Chondrocyte (in vitro differentiated cells): ENCODE measurements around the gene TOMM5. TPM values are rescaled to one million over a fixed set of nuclear protein-coding genes. Genes with fewer than 3 reads are reported as not detected.

Experiments used
- DNase-seq: peaks from one replicate; pipeline ENCODE4 v3.0.0; 2021; ENCODE audit warnings: mixed read lengths, low spot score
- H3K27ac Mint-ChIP-seq: one replicate; pipeline ENCODE4 v1.8.0; 2021; ENCODE audit warnings: mild to moderate bottlenecking, moderate library complexity, mixed read lengths; ENCODE audit not compliant: unreplicated experiment
- H3K27me3 Mint-ChIP-seq: 2 replicates; pipeline ENCODE4 v1.8.0; 2021; ENCODE audit warnings: low read depth, mixed read lengths
- H3K36me3 Mint-ChIP-seq: 2 replicates; pipeline ENCODE4 v1.8.0; 2021; ENCODE audit warnings: low read depth, mixed read lengths
- H3K4me1 Mint-ChIP-seq: 2 replicates; pipeline ENCODE4 v1.8.0; 2021; ENCODE audit warnings: low read depth, mild to moderate bottlenecking, mixed read lengths
- H3K4me3 Mint-ChIP-seq: one replicate; pipeline ENCODE4 v1.8.0; 2021; ENCODE audit warnings: mild to moderate bottlenecking, moderate library complexity, mixed read lengths; ENCODE audit not compliant: unreplicated experiment
- H3K9me3 Mint-ChIP-seq: 2 replicates; pipeline ENCODE4 v1.8.0; 2021; ENCODE audit warnings: low read depth, mixed read lengths
- total RNA-seq: library from RNA; stranded (reverse); gene quantifications from 3 replicates; pipeline ENCODE4 v1.2.1, GENCODE V29; 2021
- TF ChIP-seq, protein P1 (sequence below): fragments of 200-600 bp; sonication (generic); IDR thresholded peaks from 2 replicates; pipeline ENCODE4 v1.5.0; 2021; ENCODE audit warnings: antibody characterized with exemption, mild to moderate bottlenecking, moderate library complexity

The TOMM5 gene
- total RNA-seq, 1 donor from 2014 or later, result 83.0 TPM

DNA sequence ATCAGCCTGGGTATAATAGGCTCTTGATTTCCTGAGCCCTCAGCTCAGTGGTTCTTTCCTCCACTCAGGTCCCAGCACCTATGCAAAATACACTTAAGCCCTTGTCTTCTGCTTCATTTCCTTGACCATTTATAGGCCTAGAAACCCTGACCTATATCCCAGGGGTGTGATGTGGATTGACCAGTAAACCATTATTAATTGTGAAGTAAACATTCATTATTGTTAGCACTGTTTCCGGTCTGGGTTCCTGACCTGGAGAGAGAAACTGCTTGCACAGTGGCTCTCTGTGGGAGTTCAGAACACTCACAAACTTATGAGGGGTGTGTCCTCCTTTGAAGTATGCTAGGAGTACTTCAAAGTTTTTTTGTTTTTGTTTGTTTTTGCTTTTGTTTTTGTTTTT, 19.6 kb upstream of the TOMM5 start:
- Mint-ChIP-seq H3K27me3 (peaks cover 37% of the 10 kb centered on the region), H3K4me1 (no peaks in the 10 kb centered on the region), H3K9me3 (no peaks in the 10 kb centered on the region), H3K27ac (no peak overlapping the region), H3K36me3 (peaks cover 1% of the 10 kb centered on the region), H3K4me3 (no peak overlapping the region)
- DNase-seq, result no peak
- TF ChIP-seq, protein P1, sequence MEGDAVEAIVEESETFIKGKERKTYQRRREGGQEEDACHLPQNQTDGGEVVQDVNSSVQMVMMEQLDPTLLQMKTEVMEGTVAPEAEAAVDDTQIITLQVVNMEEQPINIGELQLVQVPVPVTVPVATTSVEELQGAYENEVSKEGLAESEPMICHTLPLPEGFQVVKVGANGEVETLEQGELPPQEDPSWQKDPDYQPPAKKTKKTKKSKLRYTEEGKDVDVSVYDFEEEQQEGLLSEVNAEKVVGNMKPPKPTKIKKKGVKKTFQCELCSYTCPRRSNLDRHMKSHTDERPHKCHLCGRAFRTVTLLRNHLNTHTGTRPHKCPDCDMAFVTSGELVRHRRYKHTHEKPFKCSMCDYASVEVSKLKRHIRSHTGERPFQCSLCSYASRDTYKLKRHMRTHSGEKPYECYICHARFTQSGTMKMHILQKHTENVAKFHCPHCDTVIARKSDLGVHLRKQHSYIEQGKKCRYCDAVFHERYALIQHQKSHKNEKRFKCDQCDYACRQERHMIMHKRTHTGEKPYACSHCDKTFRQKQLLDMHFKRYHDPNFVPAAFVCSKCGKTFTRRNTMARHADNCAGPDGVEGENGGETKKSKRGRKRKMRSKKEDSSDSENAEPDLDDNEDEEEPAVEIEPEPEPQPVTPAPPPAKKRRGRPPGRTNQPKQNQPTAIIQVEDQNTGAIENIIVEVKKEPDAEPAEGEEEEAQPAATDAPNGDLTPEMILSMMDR, result no peak

DNA sequence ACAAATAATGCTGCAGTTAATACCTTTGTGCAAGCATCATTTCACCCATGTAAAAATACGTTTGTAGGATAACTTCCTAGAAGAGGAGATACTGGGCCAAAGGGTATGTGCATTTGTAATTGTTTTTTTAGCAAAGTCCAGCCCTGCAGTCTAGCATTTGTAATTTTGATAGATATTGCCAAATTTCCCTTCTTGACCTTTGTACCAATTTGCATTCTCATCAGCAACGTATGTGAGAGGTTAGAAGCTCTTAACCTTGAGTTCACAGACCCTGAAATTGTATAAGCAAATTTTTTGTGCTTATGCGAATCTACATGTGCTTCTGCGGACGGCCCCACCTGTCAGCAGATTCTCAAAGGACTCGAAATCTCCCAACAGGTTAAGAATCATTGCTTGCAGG, 18.6 kb upstream of the TOMM5 start:
- peaks cover 42% of the 10 kb centered on the region for H3K27me3 Mint-ChIP-seq
- H3K9me3 Mint-ChIP-seq, result no peaks in the 10 kb centered on the region
- DNase-seq, result no peak
- no peaks in the 10 kb centered on the region for H3K4me1 Mint-ChIP-seq
- no peak overlapping the region for H3K4me3 Mint-ChIP-seq
- H3K27ac Mint-ChIP-seq, result no peak overlapping the region
- H3K36me3 Mint-ChIP-seq, result peaks cover 1% of the 10 kb centered on the region
- TF ChIP-seq, protein P1, result no peak

DNA sequence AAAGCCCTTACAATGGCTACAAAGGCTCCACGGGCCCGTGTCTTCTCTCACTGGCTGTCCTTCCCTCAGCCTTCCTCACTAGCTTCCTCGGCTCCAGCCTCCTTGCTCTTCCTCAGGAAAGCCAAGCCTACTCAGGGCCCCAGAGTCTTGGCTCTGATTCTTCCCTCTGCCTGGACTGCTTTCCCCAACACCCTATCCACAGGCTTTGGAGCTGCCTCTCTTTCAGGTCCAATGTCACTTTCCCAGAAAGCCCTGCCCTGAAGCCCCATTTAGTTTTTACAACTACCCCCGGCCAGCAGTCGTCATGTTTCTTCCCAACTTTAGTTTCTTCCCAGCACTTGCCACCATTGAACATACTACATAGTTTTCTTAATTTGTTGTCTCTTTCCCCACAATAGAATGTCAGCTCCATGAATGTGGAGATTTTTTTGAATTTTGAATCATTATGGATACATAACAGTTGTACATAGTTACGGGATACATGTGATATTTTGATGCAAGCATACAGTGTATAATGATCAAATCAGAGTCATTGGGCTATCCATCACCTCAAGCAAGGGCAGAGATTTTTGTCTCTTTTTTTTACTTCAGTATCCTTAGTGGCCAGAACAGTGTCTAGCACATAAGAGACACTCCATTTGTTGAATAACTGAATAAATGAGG, 17.5 kb upstream of the TOMM5 start:
- TF ChIP-seq, protein P1, result no peak
- Mint-ChIP-seq H3K4me1 (no peaks in the 10 kb centered on the region), H3K27ac (no peak overlapping the region), H3K27me3 (peaks cover 44% of the 10 kb centered on the region), H3K36me3 (peaks cover 1% of the 10 kb centered on the region), H3K4me3 (no peak overlapping the region), H3K9me3 (no peaks in the 10 kb centered on the region)
- no peak for DNase-seq

DNA sequence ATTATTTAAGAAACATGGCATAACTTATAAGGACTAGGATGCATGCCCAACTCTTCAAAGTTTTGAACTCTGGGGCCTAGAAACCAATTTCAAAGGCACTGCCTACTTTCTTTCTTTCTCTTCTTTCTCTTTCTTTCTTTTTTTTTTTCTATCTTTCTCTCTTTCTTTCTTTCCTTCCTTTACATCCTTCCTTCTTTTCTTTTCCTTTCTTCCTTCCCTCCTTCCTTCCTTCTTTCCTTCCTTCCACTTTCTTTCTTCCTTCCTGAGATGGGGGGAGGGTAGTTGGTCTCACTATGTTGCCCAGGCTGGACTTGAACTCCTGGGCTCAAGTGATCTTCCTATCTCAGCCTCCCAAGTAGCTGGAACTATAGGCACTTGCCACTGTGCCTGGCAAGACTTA, 15.9 kb upstream of the TOMM5 start:
- Mint-ChIP-seq H3K27me3 (peaks cover 47% of the 10 kb centered on the region), H3K36me3 (peaks cover 1% of the 10 kb centered on the region), H3K27ac (no peak overlapping the region), H3K9me3 (no peaks in the 10 kb centered on the region), H3K4me3 (no peak overlapping the region), H3K4me1 (no peaks in the 10 kb centered on the region)
- TF ChIP-seq, protein P1, result no peak
- no peak for DNase-seq

DNA sequence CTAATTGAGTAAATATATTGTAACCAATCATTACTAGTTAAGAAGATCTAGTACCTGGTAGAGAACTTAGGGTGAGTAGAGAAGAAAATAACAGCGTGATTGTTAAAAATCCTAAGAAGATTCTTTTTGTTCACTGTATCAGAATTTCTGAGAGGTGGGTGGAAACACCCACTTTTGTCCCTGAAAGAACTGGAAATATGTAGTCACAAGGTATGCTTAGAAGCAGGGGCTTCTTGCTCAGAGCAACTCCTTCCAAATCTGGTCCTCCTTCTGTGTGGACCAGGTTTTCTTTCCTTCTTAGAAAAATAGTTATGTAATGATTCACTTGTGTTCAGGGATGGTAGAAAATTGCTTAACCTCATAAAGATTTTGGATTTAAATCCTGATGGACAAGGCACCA, 11.9 kb upstream of the TOMM5 start:
- Mint-ChIP-seq H3K9me3 (no peaks in the 10 kb centered on the region), H3K36me3 (peaks cover 1% of the 10 kb centered on the region), H3K27me3 (peaks cover 44% of the 10 kb centered on the region), H3K27ac (no peak overlapping the region), H3K4me1 (no peaks in the 10 kb centered on the region), H3K4me3 (no peak overlapping the region)
- TF ChIP-seq, protein P1, result no peak
- no peak for DNase-seq
